Tongue (tissue), 2 donors: ENCODE results near the gene C9orf153. TPM values are rescaled to one million over a fixed set of nuclear protein-coding genes. Genes with fewer than 3 reads are reported as not detected.
"Not testable (repeated sequence)": the region's sequence is repeated elsewhere in the genome, so short reads cannot be mapped to it uniquely, and the experiment has no call there.

Experiments
- DNase-seq: peaks from one replicate; pipeline ENCODE4 v3.0.0-alpha.2; 2015
- total RNA-seq: library from RNA; depleted of rRNA; stranded (reverse); fragments of >200 nt; gene quantifications from one replicate; pipeline ENCODE4 v1.2.3, GENCODE V29; 2014

The C9orf153 gene
- not detected for total RNA-seq

DNA sequence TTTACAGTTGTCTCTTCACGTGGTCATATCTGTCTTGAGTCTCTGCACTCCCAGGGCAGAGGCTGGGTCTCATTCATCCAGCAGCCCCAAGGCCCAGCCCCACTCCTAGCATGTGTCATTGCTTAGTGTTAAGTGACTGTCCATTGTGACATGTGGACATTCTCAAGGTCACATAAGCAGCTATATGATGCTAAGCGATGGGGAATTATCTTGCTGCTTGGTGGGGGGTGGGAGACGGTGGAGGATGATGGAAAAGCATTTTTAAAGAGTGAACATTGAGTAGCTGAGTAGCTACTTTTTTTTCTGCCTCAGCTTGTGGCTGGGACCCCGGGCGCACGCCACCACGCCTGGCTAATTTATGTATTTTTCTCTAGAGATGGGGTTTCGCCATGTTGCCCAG is at the start of gene C9orf153:
C9orf153 (minus strand) TSS at position 101 of the 400 bp plus-strand sequence. CDS start 30,054 bp downstream, outside the sequence.
- no peak for DNase-seq

GRCh38 chr9:86308687-86309086 is 49.2 kb upstream of the C9orf153 start:
- DNase-seq: no peak

DNA sequence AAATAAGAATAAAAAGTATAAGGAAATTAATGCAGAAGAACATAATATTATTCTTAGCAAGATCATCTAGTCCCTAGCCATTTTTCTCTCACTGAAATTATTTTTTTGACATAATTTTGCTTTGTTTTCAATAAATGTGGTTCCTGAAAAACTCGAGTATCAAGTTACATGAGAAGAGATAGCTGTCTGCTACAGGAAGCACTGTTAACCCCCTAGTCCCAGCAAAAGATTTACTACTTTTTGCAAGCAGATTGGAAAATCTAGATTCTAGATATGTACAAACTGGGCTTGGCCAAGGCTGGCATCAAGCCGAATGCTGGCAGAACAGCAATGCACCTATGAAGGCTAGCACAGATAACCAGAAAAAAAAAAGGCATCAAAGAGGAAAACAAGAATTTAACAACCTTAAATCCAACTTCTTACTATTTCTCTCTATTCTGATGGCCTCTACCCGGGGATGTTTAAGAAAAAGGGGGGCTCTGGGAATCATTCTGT is 44.8 kb upstream of the C9orf153 start:
- DNase-seq: no peak

GRCh38 chr9:86303316-86303975 is 44.0 kb upstream of the C9orf153 start:
- no peak for DNase-seq

- DNase-seq: no peak
Observed at GRCh38 chr9:86301686-86302085, 42.2 kb upstream of the C9orf153 start.

DNA sequence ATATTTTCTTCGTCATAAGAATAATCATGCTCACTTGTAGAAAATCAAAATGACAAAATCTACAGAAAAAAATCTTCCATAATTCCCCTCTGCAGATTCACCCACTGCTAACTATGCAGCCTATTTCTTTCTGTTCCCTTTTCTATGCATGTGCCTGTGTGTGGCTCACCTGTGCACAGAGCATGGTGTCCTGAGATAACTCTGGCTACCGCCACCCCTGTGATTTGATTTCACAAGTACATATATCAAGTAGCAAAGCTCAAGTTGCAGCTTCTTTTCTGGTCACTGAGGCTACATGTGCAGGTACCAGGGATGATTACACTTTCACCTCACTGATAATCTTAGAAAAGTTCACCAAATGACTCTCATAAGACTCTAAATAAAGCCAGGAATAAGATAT is 41.2 kb upstream of the C9orf153 start:
- DNase-seq: no peak

- DNase-seq: no peak
Observed at GRCh38 chr9:86298873-86299272, 39.4 kb upstream of the C9orf153 start.

GRCh38 chr9:86290341-86290740 is 30.9 kb upstream of the C9orf153 start:
- not testable (repeated sequence) for DNase-seq

GRCh38 chr9:86288499-86289198 is 29.2 kb upstream of the C9orf153 start:
- no peak for DNase-seq

DNA sequence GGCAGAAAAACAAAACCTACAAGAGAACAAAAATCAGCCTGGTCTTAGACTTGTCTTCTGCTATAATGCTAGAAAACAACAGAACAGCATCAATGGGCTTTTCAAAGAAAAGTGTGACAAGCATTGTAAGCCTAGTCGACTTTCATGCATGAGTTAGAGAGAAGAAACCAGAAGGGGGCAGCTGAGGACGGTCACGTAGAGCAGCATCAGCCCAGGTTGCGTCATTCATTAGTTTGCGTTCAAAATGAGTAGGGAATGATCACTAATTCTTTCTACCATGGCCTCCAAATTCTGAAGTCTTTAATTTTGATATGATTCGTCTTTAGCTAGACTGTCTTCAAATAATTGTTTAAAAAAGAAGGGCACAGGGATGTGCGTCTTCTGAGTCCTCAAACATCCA is 27.6 kb upstream of the C9orf153 start:
- peak; percentile 43 for DNase-seq

- DNase-seq: no peak
Observed at GRCh38 chr9:86286278-86286677, 26.8 kb upstream of the C9orf153 start.

- DNase-seq: peak; percentile 24
Observed at GRCh38 chr9:86285261-86285660, 25.8 kb upstream of the C9orf153 start.

- no peak for DNase-seq
Observed at GRCh38 chr9:86282979-86283535, 23.6 kb upstream of the C9orf153 start.

DNA sequence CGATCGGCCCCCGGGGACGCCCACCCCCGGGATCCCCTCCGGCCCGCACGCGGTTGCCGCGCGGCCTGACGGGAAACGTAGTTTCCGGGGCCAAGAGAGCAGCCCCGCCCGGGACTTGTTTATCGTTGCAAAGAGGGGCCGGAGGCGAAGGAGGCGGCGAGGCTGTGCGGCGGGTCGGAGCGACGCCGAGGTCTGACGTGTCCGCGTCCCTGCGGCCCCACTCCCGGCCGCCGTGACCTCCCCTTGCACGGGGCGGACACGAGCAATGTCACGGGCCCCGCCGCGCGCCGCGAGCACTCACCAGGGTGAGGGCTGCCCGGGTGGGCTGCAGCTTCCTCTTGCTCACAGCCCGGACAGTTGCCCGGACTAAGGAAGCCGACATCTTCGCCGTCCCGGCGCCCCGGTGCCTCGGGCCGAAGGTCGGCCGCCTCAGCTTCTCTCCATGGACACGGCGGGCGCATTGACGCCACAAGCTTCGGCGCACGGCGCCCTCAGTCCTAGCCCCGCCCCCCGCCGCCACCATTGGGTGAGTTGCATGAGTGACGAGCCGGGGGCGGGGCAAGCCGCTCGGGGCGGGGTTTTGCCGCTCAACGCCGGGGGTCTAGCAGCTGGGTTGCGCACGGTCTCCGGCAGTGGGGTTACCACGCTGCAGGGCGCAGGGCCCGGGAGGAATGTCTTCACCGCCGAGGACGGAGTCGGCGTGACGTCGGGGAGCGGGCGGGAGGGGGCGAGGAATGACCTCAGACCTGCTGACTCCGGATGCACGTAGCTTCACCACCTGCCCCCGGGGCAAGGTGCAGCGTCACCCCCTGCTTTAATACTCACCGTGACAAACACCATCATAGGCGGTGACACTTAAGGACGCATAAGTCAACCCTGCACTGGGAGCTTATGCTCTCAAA is 22.9 kb upstream of the C9orf153 start, which contains the start of gene ISCA1:
ISCA1 (minus strand) TSS at position 462 of the 902 bp plus-strand sequence; CDS start at position 382, 80 bp downstream.
- DNase-seq: peak; percentile 98

DNA sequence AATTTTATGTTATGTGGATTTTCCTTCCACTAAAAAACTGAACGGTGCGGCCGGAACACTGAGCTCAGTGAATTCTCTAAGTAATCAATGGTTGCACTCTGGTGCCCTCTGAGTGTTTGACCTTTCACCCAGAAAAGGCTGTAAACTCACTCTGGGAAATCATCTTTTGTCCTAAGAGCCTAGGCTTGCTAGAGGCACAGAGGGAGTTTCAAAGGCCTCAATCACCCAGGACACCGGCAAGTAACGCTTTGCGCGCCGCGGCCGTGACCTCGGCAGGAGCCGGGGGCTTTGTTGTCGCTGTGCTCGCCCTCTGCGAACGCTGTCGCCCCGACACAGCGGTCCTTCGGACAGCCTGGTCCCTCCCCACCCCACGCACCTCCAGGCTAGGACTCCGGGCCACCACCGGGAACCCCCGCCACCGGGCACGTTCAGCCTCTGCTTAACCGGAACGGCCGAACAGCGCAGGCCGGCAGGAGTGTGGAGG is 22.2 kb upstream of the C9orf153 start:
- DNase-seq: no peak

- no peak for DNase-seq
Observed at GRCh38 chr9:86280580-86280979, 21.1 kb upstream of the C9orf153 start.

DNA sequence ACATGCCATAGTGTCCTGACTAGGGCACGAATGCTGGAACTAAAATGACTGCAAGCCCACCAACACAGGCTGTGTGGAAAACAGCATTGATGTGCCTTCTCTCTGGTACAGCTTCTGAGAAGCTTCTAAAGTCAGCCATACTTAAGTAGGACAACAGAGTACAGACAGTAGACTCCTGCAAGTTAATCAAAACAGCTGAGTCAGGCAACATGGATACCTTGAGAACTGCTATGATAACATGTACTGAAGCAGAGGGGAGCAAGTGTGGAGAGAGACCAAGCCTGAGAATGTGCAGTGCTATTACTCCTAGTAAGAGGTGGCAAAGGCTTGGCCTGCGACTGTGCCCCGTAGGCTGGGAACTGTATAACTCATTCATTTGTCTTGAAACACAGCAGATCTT is 20.4 kb upstream of the C9orf153 start:
- DNase-seq: no peak

DNA sequence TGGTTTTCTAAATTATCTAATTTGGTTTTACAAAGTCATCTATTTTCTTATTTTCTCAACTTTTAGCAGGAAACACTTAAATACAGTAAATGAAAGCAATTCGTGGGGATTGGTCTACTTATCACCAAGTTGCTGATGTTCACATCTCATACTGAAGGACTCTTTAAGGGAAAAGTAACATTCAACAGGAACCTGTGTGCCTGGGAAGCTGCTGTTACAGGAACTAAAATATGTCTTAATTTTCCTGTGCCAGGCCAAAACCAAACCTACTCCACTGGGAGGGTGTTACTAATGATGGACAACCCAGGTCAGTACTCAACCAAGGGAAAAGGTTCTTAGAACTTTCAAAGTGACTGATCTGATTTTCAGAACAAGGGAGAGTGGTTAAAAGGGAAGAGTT is 17.6 kb upstream of the C9orf153 start:
- no peak for DNase-seq

- no peak for DNase-seq
Observed at GRCh38 chr9:86275962-86276361, 16.5 kb upstream of the C9orf153 start.

GRCh38 chr9:86274821-86275643 is 15.6 kb upstream of the C9orf153 start:
- no peak for DNase-seq

GRCh38 chr9:86272221-86272620 is 12.8 kb upstream of the C9orf153 start:
- DNase-seq: no peak
